GM19025 (cell line): ENCODE measurements around the gene TEX51.

Experiments used
- ATAC-seq: cut with Tn5 transposase; IDR thresholded peaks from one replicate; pipeline ENCODE4 v1.9.1; 2021; ENCODE audit warnings: mild to moderate bottlenecking, low read depth, moderate library complexity; ENCODE audit not compliant: unreplicated experiment

The TEX51 gene

DNA sequence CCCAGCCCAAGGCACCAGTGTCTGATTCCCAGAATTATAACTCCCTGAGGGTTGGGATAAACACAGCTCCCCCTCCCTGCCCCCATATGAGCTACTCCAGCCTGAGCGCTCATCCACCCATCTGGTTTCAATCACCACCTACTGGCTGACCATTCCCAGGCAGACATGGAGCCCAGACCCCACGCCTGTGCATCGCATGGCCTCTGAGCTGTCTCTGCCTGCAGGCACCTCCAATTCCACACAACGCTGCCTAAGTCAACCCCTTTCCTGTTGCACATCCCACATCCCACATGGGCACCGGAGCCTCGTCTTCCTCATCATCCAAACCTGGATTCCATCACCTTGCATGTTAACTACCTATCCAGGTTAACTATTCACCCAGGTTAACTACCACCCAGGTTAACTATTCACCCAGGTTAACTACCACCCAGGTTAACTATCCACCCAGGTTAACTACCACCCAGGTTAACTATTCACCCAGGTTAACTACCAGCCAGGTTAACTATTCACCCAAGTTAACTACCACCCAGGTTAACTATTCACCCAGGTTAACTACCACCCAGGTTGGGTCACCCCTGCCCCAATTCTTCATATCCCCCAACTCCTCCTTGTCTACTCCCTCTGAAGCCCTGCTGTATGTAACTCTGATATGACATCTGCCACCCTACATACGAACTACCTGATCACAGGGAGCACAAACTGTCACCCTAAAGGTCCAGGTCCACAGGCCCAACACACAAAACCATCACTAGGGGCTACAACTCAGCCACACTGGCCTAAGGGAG is 47.8 kb downstream of the TEX51 start:
- no peak for ATAC-seq

DNA sequence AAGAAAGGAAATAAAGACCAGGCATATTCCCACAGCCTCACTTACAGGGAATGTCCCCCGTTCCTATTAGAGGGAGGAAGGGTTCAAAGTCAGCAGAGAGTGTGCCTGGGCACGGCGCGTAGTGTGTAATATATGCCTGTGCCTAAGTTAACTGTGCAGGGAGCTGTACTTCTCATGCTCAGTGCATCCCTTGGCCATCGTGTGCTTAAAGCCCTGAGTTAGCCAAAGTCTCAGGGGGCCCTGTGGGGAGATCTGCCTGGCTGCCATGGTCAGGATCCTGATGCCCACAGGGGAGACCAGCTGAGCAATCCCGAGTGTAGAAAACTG is 48.4 kb downstream of the TEX51 start:
- no peak for ATAC-seq

DNA sequence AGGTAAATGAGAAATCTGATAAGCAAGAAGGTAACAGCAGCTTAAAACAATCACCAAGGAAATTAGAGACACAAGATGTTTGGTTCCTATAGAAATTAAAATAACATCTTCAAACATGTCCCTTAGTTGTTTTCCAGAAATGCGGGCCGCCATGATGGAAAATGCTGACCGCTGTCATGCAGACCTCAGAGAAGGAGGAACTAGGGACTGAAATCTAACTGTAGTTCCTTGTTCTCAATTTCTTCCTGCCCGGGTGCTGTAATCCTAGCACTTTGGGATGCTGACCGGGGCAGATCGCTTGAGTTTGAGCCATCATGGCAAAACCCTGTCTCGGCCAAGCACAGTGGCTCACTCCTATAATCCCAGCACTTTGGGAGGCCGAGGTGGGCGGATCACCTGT is 51.1 kb downstream of the TEX51 start:
- ATAC-seq, result no peak

DNA sequence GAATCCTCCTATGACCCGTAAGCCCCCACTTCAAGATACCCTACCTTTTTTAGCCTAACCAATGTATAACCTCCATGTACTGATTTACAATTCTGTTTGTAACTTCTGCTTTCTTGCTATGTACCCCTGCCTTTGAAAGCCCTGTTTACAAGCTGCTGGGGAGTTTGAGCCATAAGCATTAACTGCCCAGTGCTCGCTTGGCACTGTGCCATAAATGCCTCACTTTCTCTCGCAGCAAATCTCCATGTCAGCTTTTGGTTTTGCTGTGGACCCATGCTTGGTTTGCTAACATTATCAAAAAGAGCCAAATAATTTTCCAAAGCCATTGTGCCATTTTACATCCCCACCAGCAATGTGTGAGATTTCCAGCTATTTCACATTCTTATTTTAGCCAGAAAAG is 51.8 kb downstream of the TEX51 start:
- no peak for ATAC-seq
